PC-9 (cell line): ENCODE data around the gene LRRFIP1. TPM values are rescaled to one million over a fixed set of nuclear protein-coding genes. Genes with fewer than 3 reads are reported as not detected.

Experiments used
- BruUV-seq: library from RNA; stranded (reverse); fragments of 400-500 nt; replicated peaks from 2 replicates; lab custom pipeline; 2021; lab: Mats Ljungman, UMichigan
- CTCF ChIA-PET: fragments of 300-600 bp; sonication (Branson Sonifier 250); formaldehyde crosslinking; loops from one replicate; lab custom pipeline; 2022; ENCODE audit warnings: antibody characterized with exemption; lab: Charles Lee
- POLR2A ChIA-PET: fragments of 300-600 bp; sonication (Branson Sonifier 250); formaldehyde crosslinking; loops from one replicate; lab custom pipeline; 2022; ENCODE audit warnings: antibody characterized with exemption; ENCODE audit not compliant: unreplicated experiment; lab: Charles Lee
- DNase-seq, 2 experiments: peaks; one replicate each; pipeline versions ENCODE4 v3.0.0 to v3.0.0-alpha.2; 2015 to 2022; ENCODE audit warnings: mixed read lengths in 1 of 2
- H2AFZ ChIP-seq: fragments of 200-600 bp; sonication (generic); 2 replicates; pipeline ENCODE4 v1.8.1; 2017; ENCODE audit warnings: antibody characterized with exemption
- H3F3A ChIP-seq: fragments of 200-600 bp; sonication (generic); 2 replicates; pipeline ENCODE4 v1.8.1; 2017; ENCODE audit warnings: antibody characterized with exemption, mild to moderate bottlenecking, low read depth; ENCODE audit not compliant: insufficient read depth
- H3K27ac ChIP-seq: fragments of 200-600 bp; sonication (generic); 2 replicates; pipeline ENCODE4 v1.6.1; 2016; ENCODE audit warnings: mixed run types
- H3K27me3 ChIP-seq: fragments of 200-600 bp; sonication (generic); 2 replicates; pipeline ENCODE4 v1.6.1; 2016; ENCODE audit warnings: low read depth, mixed run types; ENCODE audit not compliant: insufficient read depth
- H3K36me3 ChIP-seq: fragments of 200-600 bp; sonication (generic); 2 replicates; pipeline ENCODE4 v1.6.1; 2016; ENCODE audit warnings: low read depth, mixed run types
- H3K4me1 ChIP-seq: fragments of 200-600 bp; sonication (generic); replicated peaks from 2 replicates; pipeline ENCODE4 v1.6.1; 2016; ENCODE audit warnings: mixed run types; ENCODE audit not compliant: insufficient read depth
- H3K4me2 ChIP-seq: fragments of 200-600 bp; sonication (generic); 2 replicates; pipeline ENCODE4 v1.6.1; 2017; ENCODE audit warnings: mixed run types
- H3K4me3 ChIP-seq: fragments of 200-600 bp; sonication (generic); 2 replicates; pipeline ENCODE4 v1.6.1; 2016; ENCODE audit warnings: mixed run types
- H3K79me2 ChIP-seq: fragments of 200-600 bp; sonication (generic); 2 replicates; pipeline ENCODE4 v1.6.1; 2017; ENCODE audit warnings: low read depth, mixed run types
- H3K9me2 ChIP-seq: fragments of 200-600 bp; sonication (generic); 2 replicates; pipeline ENCODE4 v1.8.1; 2017; ENCODE audit warnings: mild to moderate bottlenecking; ENCODE audit not compliant: insufficient read depth
- H3K9me3 ChIP-seq: fragments of 200-600 bp; sonication (generic); 2 replicates; pipeline ENCODE4 v1.8.1; 2016; ENCODE audit warnings: low read depth; ENCODE audit not compliant: insufficient read depth
- H4K20me1 ChIP-seq: fragments of 200-600 bp; sonication (generic); 2 replicates; pipeline ENCODE4 v1.8.1; 2017; ENCODE audit not compliant: insufficient read depth
- EZH2 ChIP-seq: fragments of 200-600 bp; sonication (generic); IDR thresholded peaks from 2 replicates; pipeline ENCODE4 v1.8.0; 2017; ENCODE audit warnings: antibody characterized with exemption, low read depth
- intact Hi-C: fragments of 100-400 bp; cut with micrococcal nuclease; formaldehyde crosslinking; loops from one replicate; pipeline ENCODE4 v1.10.0; 2022; ENCODE audit not compliant: unreplicated experiment
- total RNA-seq: library from RNA; stranded (reverse); gene quantifications from 2 replicates; pipeline ENCODE4 v1.2.3, GENCODE V29; 2021
- TF ChIP-seq, protein P1 (sequence below): fragments of 200-600 bp; sonication (generic); conservative IDR thresholded peaks from 2 replicates; pipeline ENCODE4 v1.6.1; 2017; ENCODE audit warnings: mixed run types, antibody characterized with exemption, mild to moderate bottlenecking, moderate library complexity

LRRFIP1 gene
- total RNA-seq, 1 experiment from 2014 or later, result 238 TPM

DNA sequence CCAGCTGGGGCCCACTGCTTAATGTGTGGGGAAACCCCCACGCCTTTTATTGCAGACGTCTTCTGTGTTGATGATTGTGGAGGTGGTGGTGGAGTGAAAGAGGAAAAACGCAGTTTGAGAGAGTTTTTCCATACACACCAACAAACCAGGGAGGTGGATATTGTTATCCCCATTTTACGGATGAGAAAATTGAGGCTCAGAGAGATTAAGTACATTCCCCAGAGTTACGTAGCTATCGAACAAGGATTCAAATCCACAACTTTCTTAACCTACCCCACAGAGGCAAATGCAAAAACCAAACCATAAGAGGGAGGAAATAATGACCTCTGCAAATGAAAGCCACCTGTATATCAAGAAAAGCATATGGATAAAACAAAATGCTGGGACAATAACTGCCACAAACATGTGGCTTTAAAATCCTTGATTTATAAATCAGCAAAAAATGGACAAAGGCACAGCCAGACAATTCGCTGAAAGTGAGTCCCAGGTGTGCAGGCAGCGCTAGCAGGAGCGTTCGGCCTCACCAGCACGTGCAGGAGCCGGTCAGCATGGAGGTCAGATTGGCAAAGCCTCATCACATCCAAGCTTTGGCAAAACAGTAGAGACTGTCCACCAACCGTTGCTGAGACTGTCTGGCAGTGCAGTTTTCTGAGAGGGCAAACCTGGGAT lies 24.2 kb upstream of the LRRFIP1 start:
- Histone ChIP-seq H3F3A (no peaks in the 10 kb centered on the region; the same call in 1 of the 2 replicates), H4K20me1 (no peaks in the 10 kb centered on the region), H3K9me2 (no peaks in the 10 kb centered on the region), H3K9me3 (no peaks in the 10 kb centered on the region), H3K4me2 (no peak overlapping the region), H3K36me3 (no peaks in the 10 kb centered on the region), H3K27ac (no peak overlapping the region), H3K27me3 (no peaks in the 10 kb centered on the region), H3K4me3 (no peak overlapping the region), H3K79me2 (no peaks in the 10 kb centered on the region), H2AFZ (no peak overlapping the region), H3K4me1 (no peaks in the 10 kb centered on the region)
- no peak for TF ChIP-seq EZH2
- TF ChIP-seq, protein P1, sequence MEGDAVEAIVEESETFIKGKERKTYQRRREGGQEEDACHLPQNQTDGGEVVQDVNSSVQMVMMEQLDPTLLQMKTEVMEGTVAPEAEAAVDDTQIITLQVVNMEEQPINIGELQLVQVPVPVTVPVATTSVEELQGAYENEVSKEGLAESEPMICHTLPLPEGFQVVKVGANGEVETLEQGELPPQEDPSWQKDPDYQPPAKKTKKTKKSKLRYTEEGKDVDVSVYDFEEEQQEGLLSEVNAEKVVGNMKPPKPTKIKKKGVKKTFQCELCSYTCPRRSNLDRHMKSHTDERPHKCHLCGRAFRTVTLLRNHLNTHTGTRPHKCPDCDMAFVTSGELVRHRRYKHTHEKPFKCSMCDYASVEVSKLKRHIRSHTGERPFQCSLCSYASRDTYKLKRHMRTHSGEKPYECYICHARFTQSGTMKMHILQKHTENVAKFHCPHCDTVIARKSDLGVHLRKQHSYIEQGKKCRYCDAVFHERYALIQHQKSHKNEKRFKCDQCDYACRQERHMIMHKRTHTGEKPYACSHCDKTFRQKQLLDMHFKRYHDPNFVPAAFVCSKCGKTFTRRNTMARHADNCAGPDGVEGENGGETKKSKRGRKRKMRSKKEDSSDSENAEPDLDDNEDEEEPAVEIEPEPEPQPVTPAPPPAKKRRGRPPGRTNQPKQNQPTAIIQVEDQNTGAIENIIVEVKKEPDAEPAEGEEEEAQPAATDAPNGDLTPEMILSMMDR, result no peak
- intact Hi-C loops, result no loop called here
- CTCF ChIA-PET, result no interaction called here
- no TSS peak for BruUV-seq
- DNase-seq, result no peak
- POLR2A ChIA-PET, result interaction anchor here (0.6 kb wide), 1 partner anchor 100 kb away, joined by 3 read pairs; no protein-coding TSS in a partner anchor

DNA sequence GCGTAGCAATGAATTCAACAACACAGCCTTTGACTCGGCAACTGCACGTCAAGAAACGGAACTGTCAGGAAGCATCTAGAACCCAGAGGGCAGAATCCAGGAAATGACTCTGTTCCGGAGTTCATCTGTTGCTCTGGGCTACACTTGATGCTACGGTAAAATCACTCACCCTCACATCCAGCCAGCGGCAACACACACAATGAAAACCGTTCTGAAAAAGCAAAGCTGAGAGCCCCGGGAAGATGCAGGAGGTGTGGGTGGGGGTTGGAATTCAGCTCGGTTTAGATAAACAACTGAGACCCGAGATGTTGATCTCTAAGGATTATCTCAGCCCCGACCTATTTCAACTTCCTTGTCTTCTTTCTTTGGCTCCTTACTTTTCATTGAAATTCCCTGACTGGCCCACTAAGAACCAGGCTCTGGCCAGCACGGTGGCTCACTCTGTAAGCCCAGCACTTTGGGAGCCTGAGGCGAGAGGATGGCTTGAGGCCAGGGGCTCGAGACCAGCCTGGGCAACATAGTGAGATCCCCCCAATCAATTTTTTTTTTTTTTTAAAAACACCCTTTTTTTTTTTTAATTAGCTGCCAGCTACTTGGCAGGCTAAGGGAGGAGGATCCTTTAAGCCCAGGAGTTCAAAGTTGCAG lies 23.5 kb upstream of the LRRFIP1 start:
- BruUV-seq, result no TSS peak
- Histone ChIP-seq H3K27ac (no peak overlapping the region), H3F3A (no peaks in the 10 kb centered on the region; the same call in 1 of the 2 replicates), H4K20me1 (no peaks in the 10 kb centered on the region), H3K9me3 (no peaks in the 10 kb centered on the region), H3K36me3 (no peaks in the 10 kb centered on the region), H3K4me2 (no peak overlapping the region), H2AFZ (no peak overlapping the region), H3K4me1 (no peaks in the 10 kb centered on the region), H3K79me2 (no peaks in the 10 kb centered on the region), H3K9me2 (no peaks in the 10 kb centered on the region), H3K27me3 (no peaks in the 10 kb centered on the region), H3K4me3 (no peak overlapping the region)
- ChIA-PET POLR2A (interaction anchor here (0.6 to 0.8 kb wide), 2 partner anchors 99 kb away, joined by 3 to 18 read pairs; no protein-coding TSS in a partner anchor), CTCF (interaction anchor here (0.6 kb wide), 2 partner anchors 12 to 438 kb away, joined by 3 to 5 read pairs; no protein-coding TSS in a partner anchor)
- intact Hi-C loops, result no loop called here
- TF ChIP-seq EZH2, result no peak
- TF ChIP-seq, protein P1, result no peak
- no peak for DNase-seq

DNA sequence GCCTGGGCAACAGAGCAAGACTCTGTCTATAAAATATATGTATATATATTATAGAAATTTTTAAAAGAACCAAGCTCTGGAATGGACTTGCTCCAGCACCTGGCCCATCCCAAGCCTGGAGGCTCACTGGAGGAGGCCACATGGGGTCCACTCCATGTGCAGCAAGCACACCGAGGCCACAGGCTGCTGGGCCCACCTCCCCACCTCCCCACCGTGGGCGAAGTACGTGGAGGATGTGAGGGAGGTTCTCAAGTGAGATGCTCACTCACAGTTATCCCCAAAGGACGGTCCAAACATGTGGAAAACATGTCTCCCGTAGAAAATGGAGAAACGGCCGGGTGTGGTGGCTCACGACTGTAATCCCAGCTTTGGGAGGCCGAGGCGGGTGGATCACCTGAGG lies 23.0 kb upstream of the LRRFIP1 start:
- H3K4me1 ChIP-seq, result no peaks in the 10 kb centered on the region
- no peaks in the 10 kb centered on the region for H3K27me3 ChIP-seq
- no peaks in the 10 kb centered on the region for H4K20me1 ChIP-seq
- no peak overlapping the region for H3K4me2 ChIP-seq
- TF ChIP-seq EZH2, result no peak
- TF ChIP-seq, protein P1, result no peak
- CTCF ChIA-PET, result interaction anchor here (0.6 kb wide), 2 partner anchors 11 to 438 kb away, joined by 3 to 5 read pairs; no protein-coding TSS in a partner anchor
- DNase-seq, result no peak
- H3K36me3 ChIP-seq, result no peaks in the 10 kb centered on the region
- intact Hi-C loops, result no loop called here
- H2AFZ ChIP-seq, result no peak overlapping the region
- H3K4me3 ChIP-seq, result no peak overlapping the region
- BruUV-seq, result no TSS peak
- no peaks in the 10 kb centered on the region for H3K9me3 ChIP-seq
- POLR2A ChIA-PET, result interaction anchor here (0.8 kb wide), 1 partner anchor 100 kb away, joined by 18 read pairs; no protein-coding TSS in a partner anchor
- no peaks in the 10 kb centered on the region for H3K79me2 ChIP-seq
- H3F3A ChIP-seq, result no peaks in the 10 kb centered on the region; the same call in 1 of the 2 replicates
- H3K9me2 ChIP-seq, result no peaks in the 10 kb centered on the region
- no peak overlapping the region for H3K27ac ChIP-seq
